HK-2 (cell line): ENCODE results near the gene ASCL2.

Experiments
- DNase-seq: peaks from one replicate; pipeline ENCODE4 v3.0.0-alpha.2; 2018; ENCODE audit not compliant: unreplicated experiment

Gene ASCL2

GRCh38 chr11:2234963-2235362 lies 35.4 kb downstream of the ASCL2 start:
- no peak for DNase-seq

- no peak for DNase-seq
Observed at GRCh38 chr11:2233693-2234455, 36.5 kb downstream of the ASCL2 start.

- DNase-seq = no peak
Observed at GRCh38 chr11:2229713-2230297, 40.6 kb downstream of the ASCL2 start.

- DNase-seq = no peak
Observed at GRCh38 chr11:2224254-2224653, 46.1 kb downstream of the ASCL2 start.

- no peak for DNase-seq
Observed at GRCh38 chr11:2223153-2223794, 47.1 kb downstream of the ASCL2 start.

GRCh38 chr11:2222451-2222850 lies 47.9 kb downstream of the ASCL2 start:
- no peak for DNase-seq

GRCh38 chr11:2221591-2221990 lies 48.8 kb downstream of the ASCL2 start:
- DNase-seq = no peak

GRCh38 chr11:2221024-2221423 lies 49.4 kb downstream of the ASCL2 start:
- DNase-seq = no peak

GRCh38 chr11:2220173-2220771 lies 50.1 kb downstream of the ASCL2 start:
- no peak for DNase-seq

- DNase-seq = no peak
Observed at GRCh38 chr11:2219318-2220017, 50.9 kb downstream of the ASCL2 start.
